ENCODE measurements around the gene B3GALT5.

- TF ChIP-seq CTCF (IDR thresholded peaks at IDR 0.05) (no peak), EZH2 (IDR thresholded peaks at IDR 0.05; ENCODE audit: borderline replicate concordance, insufficient read depth, low read depth, low read length, poor library complexity, severe bottlenecking) (no peak)
Measured at GRCh38 chr21:39671986-39672385, 59.2 kb downstream of the B3GALT5 start.

Data from B cell (primary cell).